ENCODE measurements around the gene MICAL2.

MICAL2 gene

DNA sequence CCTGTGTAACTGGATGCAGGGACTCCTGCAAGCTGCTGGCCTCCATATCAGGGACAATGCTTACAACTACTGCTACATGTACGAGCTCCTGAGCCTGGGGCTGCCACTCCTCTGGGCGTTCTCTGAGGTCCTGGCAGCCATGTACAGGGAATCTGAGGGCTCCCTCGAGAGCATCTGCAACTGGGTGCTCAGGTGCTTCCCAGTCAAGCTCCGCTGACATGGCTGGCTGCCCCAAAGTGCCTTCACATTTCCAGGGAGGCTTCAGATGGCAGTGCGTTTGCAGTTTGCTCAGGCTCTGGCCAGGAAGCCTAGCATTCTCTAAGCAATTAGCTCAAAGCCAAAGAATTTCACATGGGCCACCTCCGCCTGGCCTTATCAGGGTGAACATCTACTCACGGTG, 149.6 kb downstream of the MICAL2 start:
- TF ChIP-seq, protein P1, sequence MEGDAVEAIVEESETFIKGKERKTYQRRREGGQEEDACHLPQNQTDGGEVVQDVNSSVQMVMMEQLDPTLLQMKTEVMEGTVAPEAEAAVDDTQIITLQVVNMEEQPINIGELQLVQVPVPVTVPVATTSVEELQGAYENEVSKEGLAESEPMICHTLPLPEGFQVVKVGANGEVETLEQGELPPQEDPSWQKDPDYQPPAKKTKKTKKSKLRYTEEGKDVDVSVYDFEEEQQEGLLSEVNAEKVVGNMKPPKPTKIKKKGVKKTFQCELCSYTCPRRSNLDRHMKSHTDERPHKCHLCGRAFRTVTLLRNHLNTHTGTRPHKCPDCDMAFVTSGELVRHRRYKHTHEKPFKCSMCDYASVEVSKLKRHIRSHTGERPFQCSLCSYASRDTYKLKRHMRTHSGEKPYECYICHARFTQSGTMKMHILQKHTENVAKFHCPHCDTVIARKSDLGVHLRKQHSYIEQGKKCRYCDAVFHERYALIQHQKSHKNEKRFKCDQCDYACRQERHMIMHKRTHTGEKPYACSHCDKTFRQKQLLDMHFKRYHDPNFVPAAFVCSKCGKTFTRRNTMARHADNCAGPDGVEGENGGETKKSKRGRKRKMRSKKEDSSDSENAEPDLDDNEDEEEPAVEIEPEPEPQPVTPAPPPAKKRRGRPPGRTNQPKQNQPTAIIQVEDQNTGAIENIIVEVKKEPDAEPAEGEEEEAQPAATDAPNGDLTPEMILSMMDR (IDR thresholded peaks at IDR 0.05; ENCODE audit: extremely low read depth, insufficient read depth, missing control alignments) = no peak
- no peak for DNase-seq (ENCODE audit: low spot score)
- in situ Hi-C loops (cut with MboI; ENCODE audit: low pct_unique_long_range_greater_than_20kb, low sequenced_read_pairs, unreplicated experiment) = loop anchor here (10.0 kb wide), 1 partner anchor 205 kb away; no protein-coding TSS in a partner anchor

DNA sequence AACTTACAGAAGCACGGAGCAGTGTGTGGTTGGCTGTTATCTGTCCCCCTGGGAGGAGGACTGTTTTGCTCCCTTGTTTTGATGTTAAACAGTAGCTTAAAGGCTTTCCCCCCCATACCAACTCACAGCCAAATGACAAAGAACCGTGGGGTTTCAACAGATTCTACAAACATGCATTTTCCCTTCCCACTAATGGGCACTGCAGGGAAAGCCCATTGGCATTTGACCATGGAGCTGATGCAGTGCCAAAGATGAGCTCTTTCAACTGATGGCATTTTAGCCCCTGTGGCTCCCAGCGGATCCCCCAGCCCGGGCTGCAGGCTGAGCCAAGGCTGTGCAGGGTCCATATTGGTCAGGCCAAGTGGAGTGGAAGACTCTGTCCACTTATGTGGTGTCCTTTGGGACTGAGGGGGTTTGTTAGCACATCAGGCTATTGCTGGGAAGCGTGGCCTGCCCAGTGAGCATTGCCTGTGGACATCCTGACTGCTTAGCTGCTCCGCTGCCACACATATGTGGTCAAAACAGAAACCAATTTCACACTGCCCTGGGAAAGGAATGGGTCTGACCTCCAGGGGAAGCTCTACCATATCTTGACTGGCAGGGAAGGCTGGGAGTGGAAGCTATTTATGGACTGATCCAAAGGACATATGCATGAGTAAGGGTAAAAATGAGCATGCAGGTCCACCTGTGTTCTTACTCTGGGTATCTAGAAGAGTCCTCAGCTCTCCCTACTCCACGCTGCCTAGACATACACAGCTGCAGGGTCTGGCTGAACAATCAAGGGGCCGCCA, 150.5 kb downstream of the MICAL2 start:
- in situ Hi-C loops (cut with MboI; ENCODE audit: low pct_unique_long_range_greater_than_20kb, low sequenced_read_pairs, unreplicated experiment) = loop anchor here (10.0 kb wide), 1 partner anchor 206 kb away; no protein-coding TSS in a partner anchor
- TF ChIP-seq, protein P1 (IDR thresholded peaks at IDR 0.05; ENCODE audit: extremely low read depth, insufficient read depth, missing control alignments) = no peak
- DNase-seq (ENCODE audit: low spot score) = no peak

DNA sequence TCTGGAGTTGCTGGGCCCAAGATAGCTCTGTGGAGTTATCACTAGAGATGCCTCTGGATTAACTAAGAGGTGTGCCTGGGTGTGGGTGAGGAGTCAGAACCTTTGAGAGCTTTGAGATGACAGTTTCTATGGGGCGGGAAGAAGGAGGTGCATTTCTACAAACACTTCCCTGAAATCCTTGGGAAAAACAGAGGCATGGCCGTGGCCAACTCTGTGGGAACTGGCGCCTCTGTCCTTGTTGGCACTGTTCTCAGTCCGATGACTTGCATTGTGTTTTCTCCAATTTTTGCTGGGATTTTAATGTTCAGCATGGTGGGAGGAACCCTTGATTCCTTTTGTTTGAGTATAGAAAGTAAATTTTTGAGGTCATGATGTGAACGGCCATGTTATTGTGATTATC, 151.2 kb downstream of the MICAL2 start:
- in situ Hi-C loops (cut with MboI; ENCODE audit: low pct_unique_long_range_greater_than_20kb, low sequenced_read_pairs, unreplicated experiment) = loop anchor here (10.0 kb wide), 1 partner anchor 207 kb away; no protein-coding TSS in a partner anchor
- DNase-seq (ENCODE audit: low spot score) = no peak
- TF ChIP-seq, protein P1 (IDR thresholded peaks at IDR 0.05; ENCODE audit: extremely low read depth, insufficient read depth, missing control alignments) = no peak

DNA sequence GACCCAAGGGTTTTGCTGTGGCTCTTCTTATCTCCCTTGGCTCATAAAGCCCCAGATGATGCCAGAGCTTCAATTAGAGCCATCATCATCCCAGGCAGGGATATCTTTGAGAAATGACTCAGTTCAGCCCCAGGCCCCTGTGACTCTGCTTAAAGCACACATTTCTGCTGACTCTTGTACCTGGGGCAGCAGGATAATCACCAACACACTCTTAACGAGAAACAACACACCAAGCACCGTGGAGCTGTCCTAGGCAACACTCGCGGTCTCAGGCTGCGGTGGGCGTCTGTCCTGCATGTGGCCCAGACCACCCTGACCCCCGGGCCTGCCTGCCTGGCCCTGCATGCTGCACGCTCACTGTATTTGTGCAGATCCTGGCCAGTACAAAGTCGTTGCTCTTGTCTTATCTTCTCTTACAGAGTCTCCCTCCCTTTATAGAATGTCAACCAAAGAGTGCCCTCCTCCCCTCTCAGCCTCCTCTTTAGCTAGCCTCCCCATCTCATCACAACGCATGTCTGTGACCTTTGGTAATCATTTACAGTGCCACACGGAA, 152.8 kb downstream of the MICAL2 start:
- no peak for DNase-seq (ENCODE audit: low spot score)

DNA sequence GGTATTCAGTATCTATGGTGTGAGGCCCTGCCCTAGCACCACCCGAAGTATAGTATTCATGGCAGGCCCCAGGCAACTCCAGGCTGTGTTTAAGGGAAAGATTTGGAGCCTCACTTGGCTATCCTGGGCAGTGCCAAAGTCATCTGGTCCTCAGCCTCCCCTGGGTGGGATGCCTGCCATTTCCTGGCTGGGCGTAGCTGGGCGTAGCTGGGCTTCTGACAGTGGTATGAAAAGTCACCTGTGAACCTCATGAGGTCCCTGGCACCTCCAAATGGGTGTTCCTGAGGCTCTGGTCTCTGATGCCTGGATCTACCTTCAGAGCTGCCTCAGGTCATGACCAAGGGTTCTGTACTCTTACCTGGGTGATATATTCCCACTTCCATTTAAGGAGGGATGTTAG, 154.0 kb downstream of the MICAL2 start:
- TF ChIP-seq, protein P1 (IDR thresholded peaks at IDR 0.05; ENCODE audit: extremely low read depth, insufficient read depth, missing control alignments) = no peak
- DNase-seq (ENCODE audit: low spot score) = no peak
- in situ Hi-C loops (cut with MboI; ENCODE audit: low pct_unique_long_range_greater_than_20kb, low sequenced_read_pairs, unreplicated experiment) = loop anchor here (10.0 kb wide), 1 partner anchor 210 kb away; no protein-coding TSS in a partner anchor

More for the DNA sequence above, 152.8 kb downstream of the MICAL2 start:
- in situ Hi-C loops (cut with MboI; ENCODE audit: low pct_unique_long_range_greater_than_20kb, low sequenced_read_pairs, unreplicated experiment) = loop anchor here (10.0 kb wide), 1 partner anchor 208 kb away; no protein-coding TSS in a partner anchor
- TF ChIP-seq, protein P1 (IDR thresholded peaks at IDR 0.05; ENCODE audit: extremely low read depth, insufficient read depth, missing control alignments) = no peak

DNA sequence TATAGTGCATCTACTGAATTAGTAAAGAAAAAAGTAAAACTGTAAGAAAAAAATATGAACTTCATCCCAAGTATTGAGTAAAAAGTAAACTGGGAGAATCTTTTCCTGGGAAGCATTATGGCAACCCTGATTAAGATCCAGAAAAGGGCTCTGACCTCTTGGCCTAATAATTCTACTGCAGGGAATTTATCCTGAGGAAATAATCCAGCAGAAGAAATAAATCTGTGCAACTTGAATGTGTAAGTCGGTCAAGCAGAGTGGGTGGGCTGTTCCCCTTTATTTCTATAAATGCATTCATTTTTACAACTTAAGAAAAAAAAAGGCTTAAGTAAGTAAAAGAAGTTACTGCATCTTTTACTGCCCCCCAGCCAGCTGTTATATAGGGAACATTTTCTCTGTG, 155.7 kb downstream of the MICAL2 start:
- TF ChIP-seq, protein P1 (IDR thresholded peaks at IDR 0.05; ENCODE audit: extremely low read depth, insufficient read depth, missing control alignments) = no peak
- DNase-seq (ENCODE audit: low spot score) = no peak
- in situ Hi-C loops (cut with MboI; ENCODE audit: low pct_unique_long_range_greater_than_20kb, low sequenced_read_pairs, unreplicated experiment) = loop anchor here (10.0 kb wide), 1 partner anchor 211 kb away; no protein-coding TSS in a partner anchor

All from GM13977 (cell line).